NT2/D1 (cell line): ENCODE data around the gene TTC21A.

Experiments used
- SUZ12 ChIP-seq: IDR thresholded peaks from 2 replicates; pipeline ENCODE4 v1.6.1; 2011; ENCODE audit not compliant: insufficient read length, insufficient read depth; ENCODE audit errors: extremely low read depth
- YY1 ChIP-seq: IDR thresholded peaks from 2 replicates; pipeline ENCODE4 v1.6.1; 2011; ENCODE audit not compliant: insufficient read length, insufficient read depth
- ZNF274 ChIP-seq: IDR thresholded peaks from 2 replicates; pipeline ENCODE4 v1.6.1; 2011; ENCODE audit warnings: mild to moderate bottlenecking, low read depth, low read length

GRCh38 chr3:39187372-39188155 lies 80.1 kb downstream of the TTC21A start:
- TF ChIP-seq YY1 (no peak), ZNF274 (no peak), SUZ12 (no peak)
